AG09319 (cell line): ENCODE measurements around the gene SSTR5.

Experiments
- DNase-seq: peaks from one replicate; pipeline ENCODE4 v3.0.0-alpha.2; 2010; ENCODE audit warnings: low read depth; ENCODE audit errors: extremely low read depth
- CTCF ChIP-seq: IDR thresholded peaks from 2 replicates; pipeline ENCODE4 v1.5.1; 2011; ENCODE audit warnings: low read depth, mild to moderate bottlenecking, inconsistent platforms, low read length, moderate library complexity

Gene SSTR5

GRCh38 chr16:1070864-1071408 is 1.6 kb upstream of the SSTR5 start:
- no peak for TF ChIP-seq CTCF
- DNase-seq: no peak

- no peak for TF ChIP-seq CTCF
- no peak for DNase-seq
These were observed 854 bp upstream of the SSTR5 start for GRCh38 chr16:1071561-1072225.

GRCh38 chr16:1073262-1073558 is 663 bp downstream of the SSTR5 start:
- DNase-seq: no peak
- TF ChIP-seq CTCF: no peak

GRCh38 chr16:1073566-1074378 is 1.2 kb downstream of the SSTR5 start:
- no peak for DNase-seq
- TF ChIP-seq CTCF: no peak

GRCh38 chr16:1074379-1074649 is 1.8 kb downstream of the SSTR5 start:
- no peak for TF ChIP-seq CTCF
- DNase-seq: no peak

- DNase-seq: no peak
- no peak for TF ChIP-seq CTCF
These were observed 3.0 kb downstream of the SSTR5 start for GRCh38 chr16:1075546-1075945.

- DNase-seq: no peak
These were observed 4.4 kb downstream of the SSTR5 start for GRCh38 chr16:1076801-1077576.

More at GRCh38 chr16:1076801-1077576, 4.4 kb downstream of the SSTR5 start:
- no peak for TF ChIP-seq CTCF
